ENCODE data around the gene ACAD8.

DNA sequence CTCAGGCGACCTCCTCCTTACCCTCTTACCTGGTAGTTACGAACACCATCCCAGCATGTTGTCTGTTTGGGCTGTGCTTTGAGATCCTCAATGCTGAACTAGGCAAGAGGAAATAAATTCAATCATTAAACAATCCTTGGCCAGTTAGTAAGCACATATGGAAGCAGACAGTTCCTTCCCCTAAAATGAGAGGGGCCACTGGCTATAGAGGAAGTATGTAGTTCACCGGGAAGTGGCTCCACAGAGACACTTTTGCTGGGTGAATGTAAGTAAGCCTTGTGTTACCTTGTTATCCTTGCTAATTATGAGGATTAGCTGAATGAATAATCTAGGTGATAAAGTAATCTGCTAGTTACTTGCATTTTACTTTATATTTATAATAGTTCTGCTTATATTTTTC is 3.1 kb upstream of the ACAD8 start:
- TF ChIP-seq, protein P1, sequence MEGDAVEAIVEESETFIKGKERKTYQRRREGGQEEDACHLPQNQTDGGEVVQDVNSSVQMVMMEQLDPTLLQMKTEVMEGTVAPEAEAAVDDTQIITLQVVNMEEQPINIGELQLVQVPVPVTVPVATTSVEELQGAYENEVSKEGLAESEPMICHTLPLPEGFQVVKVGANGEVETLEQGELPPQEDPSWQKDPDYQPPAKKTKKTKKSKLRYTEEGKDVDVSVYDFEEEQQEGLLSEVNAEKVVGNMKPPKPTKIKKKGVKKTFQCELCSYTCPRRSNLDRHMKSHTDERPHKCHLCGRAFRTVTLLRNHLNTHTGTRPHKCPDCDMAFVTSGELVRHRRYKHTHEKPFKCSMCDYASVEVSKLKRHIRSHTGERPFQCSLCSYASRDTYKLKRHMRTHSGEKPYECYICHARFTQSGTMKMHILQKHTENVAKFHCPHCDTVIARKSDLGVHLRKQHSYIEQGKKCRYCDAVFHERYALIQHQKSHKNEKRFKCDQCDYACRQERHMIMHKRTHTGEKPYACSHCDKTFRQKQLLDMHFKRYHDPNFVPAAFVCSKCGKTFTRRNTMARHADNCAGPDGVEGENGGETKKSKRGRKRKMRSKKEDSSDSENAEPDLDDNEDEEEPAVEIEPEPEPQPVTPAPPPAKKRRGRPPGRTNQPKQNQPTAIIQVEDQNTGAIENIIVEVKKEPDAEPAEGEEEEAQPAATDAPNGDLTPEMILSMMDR (IDR thresholded peaks at IDR 0.05) = no peak
- no peak for TF ChIP-seq POLR2AphosphoS5 (IDR thresholded peaks at IDR 0.05)
